Measurements from ENCODE around the gene SDCBP2. TPM values are rescaled to one million over a fixed set of nuclear protein-coding genes. Genes with fewer than 3 reads are reported as not detected.

Gene SDCBP2
- total RNA-seq, 1 experiment from 2014 or later, result 1.1 TPM

GRCh38 chr20:1327827-1328679 lies 886 bp downstream of the SDCBP2 start:
- peak; percentile 10 for DNase-seq
- Histone ChIP-seq H3K27me3 (ENCODE audit: control insufficient read depth, insufficient read depth, low read length) (no peaks in the 10 kb centered on the region), H3K36me3 (replicated peaks; ENCODE audit: control insufficient read depth, insufficient read depth, low read length) (peaks cover 3% of the 10 kb centered on the region; the same call in 1 of the 2 replicates), H3K4me3 (ENCODE audit: insufficient read depth, low read depth, low read length) (no peak overlapping the region)

DNA sequence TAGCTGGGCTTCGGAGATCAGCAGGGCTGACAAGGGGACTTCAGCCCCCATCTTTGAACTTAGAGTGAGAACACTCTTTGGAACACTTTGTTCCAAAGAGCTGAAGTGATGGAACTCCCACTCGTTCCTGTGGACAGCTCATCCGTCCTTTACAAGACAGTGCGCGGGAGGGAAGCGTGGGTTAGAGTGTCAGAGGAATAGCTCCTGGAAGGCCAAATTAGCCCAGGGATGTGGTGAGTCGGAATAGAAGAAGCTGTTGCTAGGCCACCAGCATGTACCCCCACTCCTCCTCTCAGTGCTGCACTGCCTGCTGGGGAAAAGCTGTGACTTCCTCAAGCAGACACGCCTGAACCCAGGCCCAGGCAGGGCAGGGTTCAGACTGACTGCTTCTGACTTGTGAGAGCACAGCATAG lies 1.7 kb downstream of the SDCBP2 start:
- H3K27me3 ChIP-seq (ENCODE audit: control insufficient read depth, insufficient read depth, low read length), result no peaks in the 10 kb centered on the region
- peak; percentile 16 for DNase-seq
- no peak overlapping the region for H3K4me3 ChIP-seq (ENCODE audit: insufficient read depth, low read depth, low read length)
- H3K36me3 ChIP-seq (replicated peaks; ENCODE audit: control insufficient read depth, insufficient read depth, low read length), result no peaks in the 10 kb centered on the region; the same call in 1 of the 2 replicates

- Histone ChIP-seq H3K36me3 (replicated peaks; ENCODE audit: control insufficient read depth, insufficient read depth, low read length) (no peaks in the 10 kb centered on the region; the same call in 1 of the 2 replicates), H3K4me3 (ENCODE audit: insufficient read depth, low read depth, low read length) (peak overlapping the region; percentile 95), H3K27me3 (ENCODE audit: control insufficient read depth, insufficient read depth, low read length) (no peaks in the 10 kb centered on the region)
- no peak for DNase-seq
These were observed 2.7 kb downstream of the SDCBP2 start for GRCh38 chr20:1326031-1326930.

GRCh38 chr20:1325173-1326030 lies 3.5 kb downstream of the SDCBP2 start:
- no peaks in the 10 kb centered on the region for H3K27me3 ChIP-seq (ENCODE audit: control insufficient read depth, insufficient read depth, low read length)
- DNase-seq, result peak; percentile 98
- H3K36me3 ChIP-seq (replicated peaks; ENCODE audit: control insufficient read depth, insufficient read depth, low read length), result no peaks in the 10 kb centered on the region; the same call in 1 of the 2 replicates
- peak overlapping the region; percentile 95 for H3K4me3 ChIP-seq (ENCODE audit: insufficient read depth, low read depth, low read length)

- no peaks in the 10 kb centered on the region for H3K27me3 ChIP-seq (ENCODE audit: control insufficient read depth, insufficient read depth, low read length)
- H3K4me3 ChIP-seq (ENCODE audit: insufficient read depth, low read depth, low read length), result peak overlapping the region; percentile 95
- no peaks in the 10 kb centered on the region for H3K36me3 ChIP-seq (replicated peaks; ENCODE audit: control insufficient read depth, insufficient read depth, low read length)
- DNase-seq, result no peak
These were observed 4.3 kb downstream of the SDCBP2 start for GRCh38 chr20:1324598-1325172.

- DNase-seq, result no peak
- Histone ChIP-seq H3K27me3 (ENCODE audit: control insufficient read depth, insufficient read depth, low read length) (no peaks in the 10 kb centered on the region; the same call in 1 of the 2 replicates), H3K36me3 (replicated peaks; ENCODE audit: control insufficient read depth, insufficient read depth, low read length) (no peaks in the 10 kb centered on the region), H3K4me3 (ENCODE audit: insufficient read depth, low read depth, low read length) (no peak overlapping the region)
These were observed 4.9 kb downstream of the SDCBP2 start for GRCh38 chr20:1323830-1324597.

GRCh38 chr20:1323256-1323655 lies 5.7 kb downstream of the SDCBP2 start:
- Histone ChIP-seq H3K36me3 (replicated peaks; ENCODE audit: control insufficient read depth, insufficient read depth, low read length) (no peaks in the 10 kb centered on the region), H3K27me3 (ENCODE audit: control insufficient read depth, insufficient read depth, low read length) (no peaks in the 10 kb centered on the region; the same call in 1 of the 2 replicates), H3K4me3 (ENCODE audit: insufficient read depth, low read depth, low read length) (no peak overlapping the region)
- DNase-seq, result no peak

DNA sequence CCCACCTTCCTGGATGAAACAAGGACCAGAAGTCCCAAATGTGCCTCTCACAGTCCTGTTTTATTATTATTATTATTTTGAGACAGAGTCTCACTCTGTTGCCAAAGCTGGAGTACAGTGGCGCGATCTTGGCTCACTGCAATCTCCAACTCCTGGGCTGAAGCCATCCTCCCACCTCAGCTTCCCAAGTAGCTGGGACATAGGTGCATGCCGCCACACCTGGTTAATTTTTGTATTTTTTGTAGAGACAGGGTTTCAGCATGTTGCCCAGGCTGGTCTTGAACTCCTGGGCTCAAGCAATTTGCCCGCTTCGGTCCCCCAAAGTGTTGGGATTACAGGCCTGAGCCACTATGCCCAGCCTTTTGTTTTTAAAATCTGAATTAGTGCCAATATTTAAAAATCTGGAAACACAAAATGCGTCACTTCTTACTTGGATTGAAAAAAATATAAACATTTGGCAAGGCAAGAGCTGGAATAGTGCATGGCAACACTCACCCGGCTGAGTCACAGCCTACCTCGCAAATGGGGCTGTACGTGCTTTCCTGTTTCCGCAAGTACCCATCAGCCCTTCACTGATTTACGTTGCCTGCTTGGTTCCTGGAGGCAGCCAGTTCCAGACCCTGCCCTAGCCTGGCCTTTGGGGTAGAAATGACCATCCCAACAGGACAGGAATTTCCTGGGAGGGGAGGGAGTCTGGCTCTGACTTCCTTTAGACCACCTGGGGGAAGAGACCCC lies 6.3 kb downstream of the SDCBP2 start:
- Histone ChIP-seq H3K27me3 (ENCODE audit: control insufficient read depth, insufficient read depth, low read length) (peaks cover 1% of the 10 kb centered on the region; the same call in 1 of the 2 replicates), H3K36me3 (replicated peaks; ENCODE audit: control insufficient read depth, insufficient read depth, low read length) (no peaks in the 10 kb centered on the region), H3K4me3 (ENCODE audit: insufficient read depth, low read depth, low read length) (no peak overlapping the region)
- DNase-seq, result no peak

GRCh38 chr20:1321654-1321939 lies 7.3 kb downstream of the SDCBP2 start:
- H3K27me3 ChIP-seq (ENCODE audit: control insufficient read depth, insufficient read depth, low read length), result peaks cover 1% of the 10 kb centered on the region; the same call in 1 of the 2 replicates
- H3K36me3 ChIP-seq (replicated peaks; ENCODE audit: control insufficient read depth, insufficient read depth, low read length), result no peaks in the 10 kb centered on the region
- no peak for DNase-seq
- H3K4me3 ChIP-seq (ENCODE audit: insufficient read depth, low read depth, low read length), result no peak overlapping the region

DNA sequence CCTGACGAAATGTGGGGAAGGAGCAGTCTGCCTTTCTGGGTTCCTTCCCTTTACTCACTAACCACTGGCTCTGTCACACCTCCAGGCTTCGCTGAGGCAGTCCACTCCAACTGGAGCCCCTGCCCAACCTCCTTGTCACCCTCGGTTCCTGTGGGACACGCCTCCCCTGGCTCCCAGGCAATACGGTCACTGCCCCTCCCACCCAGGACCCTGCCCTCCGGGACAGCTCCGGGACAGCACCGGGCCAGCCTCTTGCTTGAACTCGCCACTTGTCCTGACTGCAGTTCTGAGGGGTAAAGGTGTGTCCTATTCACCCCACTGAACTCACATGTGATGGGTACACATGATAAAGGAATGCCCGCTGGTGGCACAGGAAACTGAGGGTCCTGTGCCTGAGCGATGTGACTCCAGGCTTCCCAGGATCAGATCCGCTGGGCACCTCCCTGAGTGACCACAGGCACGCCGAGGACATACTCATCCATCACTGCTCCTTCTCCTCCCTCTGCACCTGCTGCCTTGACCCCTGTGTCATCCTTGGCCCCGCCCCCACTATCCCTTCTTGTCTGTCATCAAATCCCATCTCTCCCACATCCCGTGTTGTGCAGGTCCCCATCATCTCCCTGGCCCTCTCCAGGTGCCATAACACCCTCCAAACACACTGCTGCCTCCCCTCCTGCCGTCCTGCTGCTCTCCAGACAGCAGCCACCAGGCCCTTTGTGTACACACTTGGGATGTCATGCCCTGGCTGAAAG lies 7.9 kb downstream of the SDCBP2 start:
- H3K4me3 ChIP-seq (ENCODE audit: insufficient read depth, low read depth, low read length), result no peak overlapping the region
- H3K27me3 ChIP-seq (ENCODE audit: control insufficient read depth, insufficient read depth, low read length), result peaks cover 1% of the 10 kb centered on the region; the same call in 1 of the 2 replicates
- H3K36me3 ChIP-seq (replicated peaks; ENCODE audit: control insufficient read depth, insufficient read depth, low read length), result no peaks in the 10 kb centered on the region
- no peak for DNase-seq

GRCh38 chr20:1320016-1320415 lies 8.9 kb downstream of the SDCBP2 start:
- no peak overlapping the region for H3K4me3 ChIP-seq (ENCODE audit: insufficient read depth, low read depth, low read length)
- peaks cover 1% of the 10 kb centered on the region; the same call in 1 of the 2 replicates for H3K27me3 ChIP-seq (ENCODE audit: control insufficient read depth, insufficient read depth, low read length)
- DNase-seq, result no peak
- H3K36me3 ChIP-seq (replicated peaks; ENCODE audit: control insufficient read depth, insufficient read depth, low read length), result no peaks in the 10 kb centered on the region

DNA sequence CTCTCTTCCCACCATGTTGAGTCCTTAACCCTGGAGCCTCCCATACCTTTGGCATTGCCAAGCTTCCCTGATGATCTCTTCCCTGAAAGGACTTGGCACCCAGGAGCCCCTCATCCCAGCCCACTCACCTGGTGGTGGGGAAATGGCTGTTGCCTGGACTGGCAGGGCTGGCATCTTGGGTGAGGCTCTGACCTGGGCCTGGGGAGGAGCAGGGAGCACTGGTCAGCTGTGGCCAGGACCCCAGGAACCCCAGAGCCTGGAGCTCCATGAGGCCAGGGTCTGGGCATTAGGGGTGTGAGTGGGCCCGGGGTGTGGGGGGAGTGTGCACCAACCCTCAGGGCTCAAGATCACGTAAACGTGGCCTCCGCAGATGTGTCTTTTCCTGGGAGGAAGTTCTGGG lies 9.5 kb downstream of the SDCBP2 start:
- H3K4me3 ChIP-seq (ENCODE audit: insufficient read depth, low read depth, low read length), result no peak overlapping the region
- peaks cover 1% of the 10 kb centered on the region; the same call in 1 of the 2 replicates for H3K27me3 ChIP-seq (ENCODE audit: control insufficient read depth, insufficient read depth, low read length)
- no peak for DNase-seq
- no peaks in the 10 kb centered on the region for H3K36me3 ChIP-seq (replicated peaks; ENCODE audit: control insufficient read depth, insufficient read depth, low read length)

Data from H7 (cell line).